Vagina (tissue), 2 donors: ENCODE measurements around the gene PCP4.

Experiments used
- CTCF ChIP-seq, 3 experiments: fragments of 450-650 bp in 2 of 3; fragments of 200-600 bp in 1 of 3; sonication (generic) in 1 of 3; IDR thresholded peaks; one replicate each; pipeline ENCODE4 v1.5.1; 2017 to 2019; ENCODE audit warnings: antibody characterized with exemption in 3 of 3, mild to moderate bottlenecking in 2 of 3, moderate library complexity in 2 of 3
- POLR2A ChIP-seq, 2 donors: fragments of 450-650 bp; IDR thresholded peaks; one replicate each; pipeline ENCODE4 v1.6.1; 2017; ENCODE audit warnings: antibody characterized with exemption in 2 of 2, mild to moderate bottlenecking in 2 of 2, moderate library complexity in 2 of 2
- POLR2AphosphoS5 ChIP-seq, 2 donors: sonication (generic); formaldehyde crosslinking; IDR thresholded peaks; one replicate each; pipeline ENCODE4 v1.9.0; 2017; ENCODE audit warnings: antibody characterized with exemption in 2 of 2, mild to moderate bottlenecking in 2 of 2, low read depth in 1 of 2; ENCODE audit not compliant: insufficient read depth in 1 of 2

GRCh38 chr21:39955326-39955725 is 88.1 kb downstream of the PCP4 start:
- no peak for TF ChIP-seq CTCF (IDR thresholded peaks at IDR 0.05)
- TF ChIP-seq POLR2A (IDR thresholded peaks at IDR 0.05) = no peak
- no peak for TF ChIP-seq POLR2AphosphoS5 (IDR thresholded peaks at IDR 0.05; ENCODE audit: insufficient read depth in 1 of 2, low read depth in 1 of 2)
